OCI-LY1 (cell line): ENCODE results near the gene ZNF593.

Experiments
- CTCF ChIP-seq: fragments of 200-600 bp; sonication (generic), shearing (Covaris generic); IDR thresholded peaks from 2 replicates; pipeline ENCODE4 v1.5.1; 2017; ENCODE audit warnings: mild to moderate bottlenecking, antibody characterized with exemption, low read length, moderate library complexity, mixed read lengths
- EZH2 ChIP-seq: fragments of 200-600 bp; sonication (generic), shearing (Covaris generic); IDR thresholded peaks from 2 replicates; pipeline ENCODE4 v1.8.0; 2017; ENCODE audit warnings: borderline replicate concordance, mixed run types, mild to moderate bottlenecking, antibody characterized with exemption, low read length, moderate library complexity, mixed read lengths

- TF ChIP-seq CTCF (no peak), EZH2 (no peak)
These were observed 40.6 kb downstream of the ZNF593 start for GRCh38 chr1:26210147-26210870.
